Measurements from ENCODE around the gene EVI5L.

DNA sequence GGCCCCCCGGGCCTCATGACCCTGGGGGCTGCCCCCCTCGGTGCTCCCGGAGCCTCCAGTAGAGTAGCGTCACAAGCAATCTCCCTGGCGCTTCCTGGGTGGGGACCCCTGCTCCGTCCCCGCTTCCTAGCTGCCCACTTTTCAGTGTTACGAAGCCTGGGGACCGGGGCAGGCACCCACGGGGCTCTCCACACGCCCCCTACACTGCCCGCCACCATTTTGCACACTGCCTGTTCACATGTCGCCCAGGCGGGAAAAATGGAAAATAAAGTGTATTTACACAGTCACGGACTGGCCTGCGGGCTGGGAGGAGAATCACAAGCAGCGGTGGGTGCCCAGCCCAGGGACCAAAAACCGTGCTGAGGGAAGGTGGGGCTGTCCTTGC lies 34.7 kb downstream of the EVI5L start:
- no peak for TF ChIP-seq POLR2A (IDR thresholded peaks at IDR 0.05)
- TF ChIP-seq, protein P1, sequence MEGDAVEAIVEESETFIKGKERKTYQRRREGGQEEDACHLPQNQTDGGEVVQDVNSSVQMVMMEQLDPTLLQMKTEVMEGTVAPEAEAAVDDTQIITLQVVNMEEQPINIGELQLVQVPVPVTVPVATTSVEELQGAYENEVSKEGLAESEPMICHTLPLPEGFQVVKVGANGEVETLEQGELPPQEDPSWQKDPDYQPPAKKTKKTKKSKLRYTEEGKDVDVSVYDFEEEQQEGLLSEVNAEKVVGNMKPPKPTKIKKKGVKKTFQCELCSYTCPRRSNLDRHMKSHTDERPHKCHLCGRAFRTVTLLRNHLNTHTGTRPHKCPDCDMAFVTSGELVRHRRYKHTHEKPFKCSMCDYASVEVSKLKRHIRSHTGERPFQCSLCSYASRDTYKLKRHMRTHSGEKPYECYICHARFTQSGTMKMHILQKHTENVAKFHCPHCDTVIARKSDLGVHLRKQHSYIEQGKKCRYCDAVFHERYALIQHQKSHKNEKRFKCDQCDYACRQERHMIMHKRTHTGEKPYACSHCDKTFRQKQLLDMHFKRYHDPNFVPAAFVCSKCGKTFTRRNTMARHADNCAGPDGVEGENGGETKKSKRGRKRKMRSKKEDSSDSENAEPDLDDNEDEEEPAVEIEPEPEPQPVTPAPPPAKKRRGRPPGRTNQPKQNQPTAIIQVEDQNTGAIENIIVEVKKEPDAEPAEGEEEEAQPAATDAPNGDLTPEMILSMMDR (IDR thresholded peaks at IDR 0.05) = no peak
